A673 (cell line): ENCODE data around the gene AHCYL2. TPM values are rescaled to one million over a fixed set of nuclear protein-coding genes. Genes with fewer than 3 reads are reported as not detected.

ENCODE experiments used
- BruUV-seq: library from RNA; stranded (reverse); fragments of 400-500 nt; replicated peaks from 2 replicates; lab custom pipeline; 2021; lab: Mats Ljungman, UMichigan
- CTCF ChIA-PET: fragments of 300-600 bp; sonication (Branson Sonifier 250); formaldehyde crosslinking; loops from one replicate; lab custom pipeline; 2022; ENCODE audit warnings: antibody characterized with exemption; lab: Charles Lee
- POLR2A ChIA-PET: fragments of 300-600 bp; sonication (Branson Sonifier 250); formaldehyde crosslinking; loops from one replicate; lab custom pipeline; 2022; ENCODE audit warnings: antibody characterized with exemption; ENCODE audit not compliant: low non-redundant PET; lab: Charles Lee
- DNase-seq: peaks from one replicate; pipeline ENCODE4 v3.0.0-alpha.2; 2015; ENCODE audit warnings: low spot score
- H3K27ac ChIP-seq: fragments of 200-600 bp; sonication (generic); 2 replicates; pipeline ENCODE4 v1.5.1; 2016; ENCODE audit warnings: mixed run types, low read depth, mild to moderate bottlenecking, mixed read lengths, antibody characterized with exemption, low read length; ENCODE audit not compliant: poor library complexity, severe bottlenecking
- H3K27me3 ChIP-seq: fragments of 200-600 bp; sonication (generic); replicated peaks from 2 replicates; pipeline ENCODE4 v1.6.1; 2017; ENCODE audit warnings: mixed run types, low read depth, mild to moderate bottlenecking, mixed read lengths, antibody characterized with exemption, low read length; ENCODE audit not compliant: insufficient read depth, poor library complexity
- H3K36me3 ChIP-seq: fragments of 200-600 bp; sonication (generic); 2 replicates; pipeline ENCODE4 v1.6.1; 2016; ENCODE audit warnings: mixed run types, mild to moderate bottlenecking, mixed read lengths, antibody characterized with exemption, low read length; ENCODE audit not compliant: insufficient read depth, poor library complexity, severe bottlenecking
- H3K4me1 ChIP-seq: fragments of 200-600 bp; sonication (generic); 2 replicates; pipeline ENCODE4 v1.6.1; 2017; ENCODE audit warnings: mixed run types, mild to moderate bottlenecking, mixed read lengths, antibody characterized with exemption, low read length; ENCODE audit not compliant: insufficient read depth, poor library complexity, severe bottlenecking
- H3K4me3 ChIP-seq: fragments of 200-600 bp; sonication (generic); 2 replicates; pipeline ENCODE4 v1.5.1; 2016; ENCODE audit warnings: low read depth, mixed run types, mild to moderate bottlenecking, mixed read lengths, low read length; ENCODE audit not compliant: poor library complexity, severe bottlenecking
- H3K9me3 ChIP-seq: fragments of 200-600 bp; sonication (generic); 2 replicates; pipeline ENCODE4 v1.6.1; 2016; ENCODE audit warnings: mixed run types, low read depth, mild to moderate bottlenecking, mixed read lengths, antibody characterized with exemption, low read length; ENCODE audit not compliant: poor library complexity, severe bottlenecking
- CTCF ChIP-seq: fragments of 300-800, 200-600 bp; sonication (generic); conservative IDR thresholded peaks from 2 replicates; pipeline ENCODE4 v1.5.1; 2017; ENCODE audit warnings: low read depth, mild to moderate bottlenecking, antibody characterized with exemption, low read length, moderate library complexity, mixed read lengths
- EZH2 ChIP-seq: fragments of 200-600 bp; sonication (generic); IDR thresholded peaks from 2 replicates; pipeline ENCODE4 v1.6.1; 2017; ENCODE audit warnings: borderline replicate concordance, low read depth, mild to moderate bottlenecking, mixed read lengths, antibody characterized with exemption, low read length; ENCODE audit not compliant: poor library complexity, severe bottlenecking
- intact Hi-C: fragments of 100-400 bp; cut with micrococcal nuclease; formaldehyde crosslinking; loops from one replicate; pipeline ENCODE4 v1.10.0; 2022; ENCODE audit not compliant: unreplicated experiment
- total RNA-seq: library from RNA; stranded (reverse); gene quantifications from 2 replicates; pipeline ENCODE4 v1.2.3, GENCODE V29; 2021

The AHCYL2 gene
- total RNA-seq, 1 experiment from 2014 or later: 35.2 TPM

GRCh38 chr7:129311429-129311828 is 86.6 kb downstream of the AHCYL2 start:
- no peak for DNase-seq
- TF ChIP-seq EZH2: no peak
- TF ChIP-seq CTCF: no peak
- no peaks in the 10 kb centered on the region for H3K9me3 ChIP-seq
- H3K27me3 ChIP-seq: no peaks in the 10 kb centered on the region
- no peaks in the 10 kb centered on the region for H3K4me1 ChIP-seq
- no peak overlapping the region for H3K27ac ChIP-seq
- POLR2A ChIA-PET: no interaction called here
- intact Hi-C loops: no loop called here
- H3K36me3 ChIP-seq: no peaks in the 10 kb centered on the region
- CTCF ChIA-PET: no interaction called here
- no TSS peak for BruUV-seq
- no peak overlapping the region for H3K4me3 ChIP-seq

- no TSS peak for BruUV-seq
- intact Hi-C loops: no loop called here
- no peaks in the 10 kb centered on the region for H3K36me3 ChIP-seq
- no peak overlapping the region for H3K4me3 ChIP-seq
- ChIA-PET POLR2A (no interaction called here), CTCF (no interaction called here)
- no peaks in the 10 kb centered on the region for H3K4me1 ChIP-seq
- no peaks in the 10 kb centered on the region for H3K27me3 ChIP-seq
- DNase-seq: no peak
- H3K9me3 ChIP-seq: no peaks in the 10 kb centered on the region
- no peak overlapping the region for H3K27ac ChIP-seq
- TF ChIP-seq EZH2 (no peak), CTCF (no peak)
Observed at GRCh38 chr7:129313282-129313681, 88.5 kb downstream of the AHCYL2 start.

- no peak for DNase-seq
- no peak overlapping the region for H3K27ac ChIP-seq
- no peaks in the 10 kb centered on the region for H3K27me3 ChIP-seq
- intact Hi-C loops: no loop called here
- H3K9me3 ChIP-seq: no peaks in the 10 kb centered on the region
- H3K4me3 ChIP-seq: no peak overlapping the region
- CTCF ChIA-PET: no interaction called here
- H3K36me3 ChIP-seq: no peaks in the 10 kb centered on the region
- BruUV-seq: no TSS peak
- POLR2A ChIA-PET: no interaction called here
- TF ChIP-seq CTCF: no peak
- TF ChIP-seq EZH2: no peak
- no peaks in the 10 kb centered on the region for H3K4me1 ChIP-seq
Observed at GRCh38 chr7:129315960-129316359, 91.1 kb downstream of the AHCYL2 start.
